GM21423 (cell line): Measurements from ENCODE around the gene RBM4.

Source experiments
- ATAC-seq: cut with Tn5 transposase; IDR thresholded peaks from one replicate; pipeline ENCODE4 v1.9.1; 2021; ENCODE audit warnings: mild to moderate bottlenecking, moderate library complexity; ENCODE audit not compliant: unreplicated experiment

RBM4 gene

DNA sequence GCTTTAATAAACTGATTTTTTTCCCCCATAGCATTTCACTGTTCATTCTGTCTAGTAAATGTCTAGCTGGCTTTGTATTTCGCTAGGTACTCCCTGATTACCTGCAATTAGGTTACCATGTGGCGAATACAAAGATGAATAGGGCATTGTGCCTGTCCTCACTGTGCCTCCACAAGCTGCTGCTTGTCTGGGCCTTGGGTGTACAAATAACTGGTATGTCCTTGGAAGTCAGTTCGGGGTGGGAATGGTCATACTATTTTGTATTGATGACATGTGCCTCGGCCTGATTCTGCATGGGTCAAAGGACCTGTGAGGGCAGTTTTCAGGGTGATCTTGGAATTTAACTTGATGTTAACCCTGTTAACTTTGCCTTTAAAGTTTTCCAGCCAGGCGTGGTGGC is 11.4 kb downstream of the RBM4 start:
- no peak for ATAC-seq

DNA sequence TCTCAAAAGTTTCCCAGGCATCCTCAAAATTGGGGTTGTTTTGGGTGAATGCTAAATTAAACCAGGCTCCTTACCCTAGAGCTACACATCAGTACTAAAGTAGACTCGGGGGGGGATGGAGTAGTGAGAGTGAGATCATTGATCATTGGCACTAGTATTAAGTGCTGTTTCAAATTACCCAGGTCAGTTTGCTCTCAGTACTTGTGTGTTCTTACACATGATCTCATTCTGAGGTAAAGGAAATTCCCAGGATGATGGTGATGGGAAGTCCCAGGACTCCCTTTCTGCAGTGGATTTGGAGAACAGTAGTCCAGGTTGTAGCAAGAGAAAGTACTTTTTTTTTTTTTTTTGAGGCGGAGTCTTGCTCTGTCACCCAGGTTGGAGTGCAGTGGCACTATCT is 12.5 kb downstream of the RBM4 start:
- ATAC-seq = no peak

DNA sequence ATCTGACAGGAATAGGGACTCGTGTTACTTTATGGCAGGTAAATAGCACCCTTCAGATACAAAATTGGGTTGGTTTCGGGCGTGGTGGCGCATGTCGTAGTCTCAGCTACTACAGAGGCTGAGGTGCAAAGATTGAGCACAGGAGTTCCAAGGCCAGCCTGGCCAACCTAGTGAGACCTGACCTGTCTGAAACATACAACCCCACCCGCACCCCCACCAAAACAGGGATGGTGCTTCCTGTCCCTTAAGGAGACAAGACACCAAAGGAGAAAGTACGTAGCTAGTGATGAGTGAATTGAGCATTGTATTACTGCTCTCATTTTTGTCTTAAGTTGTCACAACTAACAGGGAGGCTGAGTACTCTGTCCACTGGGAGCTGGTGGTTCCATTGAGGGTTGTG is 14.1 kb downstream of the RBM4 start:
- no peak for ATAC-seq

DNA sequence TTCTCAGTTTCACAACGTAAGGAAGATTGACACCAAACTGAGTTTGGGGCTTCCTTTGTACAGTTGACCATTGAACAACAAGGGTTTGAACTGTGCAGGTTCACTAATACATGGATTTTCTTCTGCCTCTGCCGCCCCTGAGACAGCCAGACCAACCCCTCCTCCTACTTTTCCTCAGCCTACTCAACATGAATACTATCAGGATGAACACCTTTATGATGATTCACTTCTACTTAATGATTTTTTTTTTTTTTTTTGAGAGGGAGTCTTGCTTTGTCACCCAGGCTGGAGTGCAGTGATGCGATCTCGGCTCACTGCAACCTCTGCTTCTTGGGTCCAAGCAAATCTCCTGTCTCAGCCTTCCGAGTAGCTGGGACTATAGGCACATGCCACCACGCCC is 14.6 kb downstream of the RBM4 start:
- no peak for ATAC-seq

DNA sequence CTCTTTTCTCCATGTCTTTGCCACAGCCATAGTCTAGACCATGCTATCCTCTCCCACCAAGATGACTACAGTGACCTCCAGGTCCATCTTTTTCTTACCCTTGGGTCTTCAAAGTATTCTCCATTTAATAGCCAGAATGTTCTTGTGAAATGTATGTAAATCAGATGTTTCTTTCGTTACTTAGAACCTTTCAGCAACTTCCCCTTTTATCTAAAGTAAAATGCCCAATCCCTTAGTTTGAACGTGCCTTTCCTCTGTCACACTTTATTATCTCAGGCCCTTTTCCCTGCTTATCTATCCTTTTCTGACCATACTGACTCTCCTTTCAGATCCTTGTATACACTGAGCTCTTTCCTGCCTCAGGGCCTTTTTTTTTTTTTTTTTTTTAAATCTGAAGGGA is 21.3 kb downstream of the RBM4 start:
- no peak for ATAC-seq

DNA sequence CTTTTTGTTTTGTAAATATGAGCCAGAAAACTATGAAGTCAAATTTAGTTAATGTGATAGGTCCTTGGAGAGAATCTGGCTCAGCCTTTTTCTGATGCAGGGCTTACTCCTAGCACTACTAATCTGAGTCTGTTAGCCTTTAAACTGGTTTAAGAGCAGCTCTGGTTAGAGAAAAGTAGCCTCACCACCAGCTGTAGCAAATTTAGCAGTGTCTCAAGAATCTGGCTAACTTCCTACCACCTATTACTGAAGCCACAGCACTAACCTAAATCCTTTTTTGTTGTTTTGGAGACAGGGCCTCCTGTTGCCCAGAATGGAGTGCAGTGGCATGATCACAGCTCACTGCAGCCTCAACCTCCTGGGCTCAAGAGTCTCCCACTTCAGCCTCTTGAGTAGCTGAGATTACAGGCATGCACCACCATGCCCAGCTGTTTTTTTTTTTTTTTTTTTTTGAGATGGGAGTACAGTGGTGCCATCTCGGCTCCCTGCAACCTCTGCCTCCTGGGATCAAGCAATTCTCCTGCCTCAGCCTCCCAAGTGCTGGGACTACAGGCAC is 25.3 kb downstream of the RBM4 start:
- ATAC-seq = no peak

DNA sequence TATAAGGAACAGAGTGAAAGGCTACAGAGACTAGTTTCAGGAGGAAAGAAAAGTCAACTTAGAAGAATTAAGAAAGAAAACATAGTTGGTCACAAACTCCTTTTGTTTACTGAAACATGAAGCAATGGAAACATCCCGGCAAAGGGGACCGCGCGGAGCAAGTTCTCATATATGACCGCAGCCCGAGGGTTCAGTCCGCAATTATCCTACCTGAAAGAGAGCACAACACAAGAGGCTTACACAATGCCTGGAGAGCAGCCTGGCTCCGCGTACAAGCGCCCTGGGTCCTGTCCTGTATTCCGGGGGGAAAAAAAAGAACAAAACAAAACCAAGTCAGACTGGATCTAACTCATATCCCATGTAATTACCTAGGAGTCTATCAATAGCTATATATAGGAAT is 26.9 kb downstream of the RBM4 start:
- ATAC-seq = no peak

DNA sequence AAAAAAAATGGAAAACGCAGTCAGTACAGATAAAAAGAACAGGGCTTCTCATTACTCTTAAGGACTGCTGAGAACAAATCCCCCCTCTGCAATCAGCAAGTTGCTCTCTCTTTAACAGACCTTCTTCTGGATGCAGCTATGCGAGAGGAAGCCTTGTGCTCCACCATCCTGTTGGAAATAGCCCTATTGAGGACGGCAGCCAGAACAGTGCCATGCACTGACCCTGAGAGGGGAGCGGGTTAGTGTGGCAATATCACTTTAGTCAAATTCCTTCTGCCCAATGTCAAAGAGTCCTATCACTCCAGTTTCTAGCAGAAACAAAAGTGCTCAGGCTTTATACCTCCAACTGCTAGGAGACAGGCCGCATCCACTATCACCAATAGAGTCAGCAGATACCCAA is 32.3 kb downstream of the RBM4 start:
- ATAC-seq = no peak

DNA sequence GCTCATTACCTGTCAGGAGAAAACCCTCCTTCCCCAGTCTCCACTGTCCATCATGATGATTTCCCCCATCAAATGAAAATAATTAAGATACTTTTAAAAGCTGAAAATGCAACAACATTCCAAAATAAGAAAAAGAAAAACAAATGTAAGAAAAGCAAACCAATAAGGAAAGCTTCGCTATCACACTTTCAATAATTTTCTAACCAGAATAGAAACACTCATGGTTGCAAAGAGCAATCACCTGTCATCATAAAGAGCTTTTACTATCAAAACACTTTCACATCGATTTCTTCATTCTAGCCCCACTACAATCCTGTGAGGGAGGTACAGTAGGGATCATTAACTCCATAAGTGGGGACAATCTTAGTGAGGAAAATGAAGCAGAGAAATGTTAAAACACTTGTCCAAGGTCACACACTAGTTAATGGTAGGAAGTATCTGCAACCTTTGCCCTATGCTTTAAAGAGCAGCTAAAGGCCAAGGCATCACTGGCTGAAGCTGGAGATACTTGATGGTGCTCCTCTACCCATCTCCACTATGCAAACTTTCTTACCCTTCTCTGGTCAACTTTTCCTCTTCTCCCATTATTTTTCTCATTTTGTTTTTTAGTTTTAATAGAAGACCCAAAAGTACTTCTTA is 36.6 kb downstream of the RBM4 start:
- ATAC-seq = no peak

DNA sequence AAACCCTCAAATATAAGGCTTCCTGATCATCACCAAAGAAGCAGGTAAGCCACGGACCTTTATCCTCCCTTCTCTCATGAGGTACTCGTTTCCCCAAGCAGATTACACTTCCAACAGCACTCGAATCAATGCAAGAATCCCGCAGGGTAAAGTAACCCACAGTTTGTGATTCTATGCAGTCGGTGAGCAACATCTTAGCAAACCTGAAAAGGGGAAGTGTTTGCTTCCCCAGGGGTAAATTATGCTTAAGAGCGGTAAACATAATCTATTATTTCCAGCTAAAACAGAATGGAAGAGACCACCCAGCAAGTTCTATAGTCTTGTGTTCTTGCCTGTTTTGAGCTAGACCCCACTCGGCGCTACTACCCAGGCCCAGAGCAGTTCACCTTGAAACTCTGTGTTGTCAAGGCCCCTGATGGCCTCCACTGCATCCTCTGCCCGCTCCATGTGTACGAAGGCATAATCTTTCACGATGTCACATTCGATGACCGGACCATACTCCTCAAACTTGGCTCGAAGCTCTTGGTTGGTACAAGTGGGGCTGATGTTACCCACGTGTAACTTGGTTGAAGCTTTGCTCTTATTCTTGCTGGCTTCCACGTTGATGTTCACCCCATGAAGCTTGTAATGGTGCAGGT is 37.9 kb downstream of the RBM4 start:
- ATAC-seq = no peak

DNA sequence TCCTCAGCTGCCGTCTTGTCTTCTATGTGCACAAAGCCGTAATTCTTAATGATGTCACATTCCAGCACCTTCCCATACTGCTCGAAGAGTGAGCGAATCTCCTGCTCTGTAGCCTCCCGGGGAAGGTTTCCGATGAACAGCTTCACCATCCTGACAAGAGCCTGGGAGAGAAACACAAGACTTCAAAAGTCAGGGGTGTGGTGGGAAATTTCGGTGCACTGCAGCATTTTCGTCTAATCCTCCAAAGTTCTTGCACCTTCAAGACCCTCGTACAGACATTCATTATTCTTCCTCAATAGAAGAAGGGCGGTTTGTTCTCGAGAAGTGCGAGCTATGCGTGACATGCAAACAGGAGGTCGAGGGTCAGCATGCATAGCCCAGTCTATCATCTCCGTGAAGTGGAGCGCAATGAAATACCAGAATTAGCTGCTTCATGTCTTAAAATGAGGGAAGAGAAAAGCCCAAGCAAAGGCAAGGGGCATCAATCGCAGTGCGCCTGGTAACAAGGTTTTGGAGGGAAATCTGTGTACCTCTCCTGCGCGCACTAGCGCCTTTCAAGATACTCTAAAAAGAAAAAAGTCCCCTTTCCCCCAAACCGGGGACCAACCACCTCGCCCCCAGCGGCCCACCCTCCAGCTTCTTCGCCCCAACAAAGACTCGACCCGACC is 38.6 kb downstream of the RBM4 start:
- no peak for ATAC-seq

DNA sequence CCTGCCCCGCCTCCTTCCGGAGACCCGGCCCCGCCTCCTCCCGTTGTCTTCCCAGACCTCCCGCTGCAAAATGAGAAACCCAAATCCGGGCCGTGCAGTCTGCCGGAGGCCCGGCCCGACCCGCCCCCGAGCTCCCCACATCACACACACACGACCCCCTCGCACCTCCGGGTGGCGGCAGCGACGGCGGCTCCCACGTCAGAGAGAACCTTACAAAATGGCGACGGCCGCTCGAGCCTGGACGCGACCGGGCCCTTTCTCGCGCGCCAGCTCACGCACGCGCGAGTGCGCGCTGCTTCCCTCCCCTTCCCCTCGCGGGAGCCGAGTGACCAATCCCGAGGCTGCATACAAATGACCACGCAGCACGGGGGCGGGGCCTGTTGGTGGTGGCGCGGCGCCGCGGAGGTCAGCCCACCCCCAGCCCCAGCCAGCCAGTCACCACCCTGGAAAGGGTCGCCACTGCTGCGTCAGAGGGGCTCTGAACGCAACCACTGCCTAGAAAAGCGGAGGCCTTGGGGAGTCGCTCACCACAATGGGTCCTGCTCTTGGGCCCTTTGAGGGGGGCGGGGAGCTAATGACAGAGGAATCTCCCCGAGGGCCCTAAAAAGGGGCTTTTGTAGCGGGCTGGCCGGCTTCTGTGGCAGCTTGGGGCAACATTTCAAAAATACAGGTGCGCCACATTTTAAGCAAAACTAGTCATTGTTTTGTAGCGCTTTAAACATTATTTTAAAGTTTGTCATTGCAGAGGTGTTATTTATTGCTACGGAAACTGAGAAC is 39.3 kb downstream of the RBM4 start, which contains the start of gene RBM4B:
RBM4B (minus strand) TSS at position 289 of the 777 bp plus-strand sequence. CDS start 808 bp downstream, outside the sequence.
- peak; percentile 81 for ATAC-seq

DNA sequence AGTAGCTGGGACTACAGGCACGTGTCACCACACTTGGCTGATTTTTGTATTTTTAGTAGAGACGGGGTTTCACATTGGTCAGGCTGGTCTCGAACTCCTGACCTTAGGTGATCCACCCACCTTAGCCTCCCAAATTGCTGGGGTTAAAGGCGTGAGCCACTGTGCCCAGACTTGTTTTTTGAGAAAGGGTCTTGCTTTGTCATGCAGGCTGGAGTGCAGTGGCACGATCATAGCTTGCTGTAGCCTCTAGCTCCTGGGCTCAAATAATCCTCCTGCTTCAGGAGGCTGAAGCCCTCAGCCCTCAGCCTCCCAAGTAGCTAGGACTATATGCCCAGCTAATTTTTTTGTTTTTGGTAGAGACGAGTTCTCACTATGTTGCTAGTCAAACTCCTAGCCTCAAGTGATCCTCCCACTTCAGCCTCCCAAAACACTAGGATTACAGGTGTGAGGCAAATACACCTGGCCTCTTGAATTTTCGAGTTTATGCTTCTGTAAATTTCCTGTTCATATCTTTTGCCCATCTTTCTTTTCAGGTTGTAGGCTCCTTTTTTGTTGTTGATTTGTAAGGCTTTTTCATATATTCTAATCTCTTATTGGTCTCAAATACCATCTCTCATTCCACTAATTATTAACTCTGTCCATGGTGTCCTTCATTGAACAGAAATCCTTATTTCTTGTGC is 42.6 kb downstream of the RBM4 start:
- ATAC-seq = no peak

DNA sequence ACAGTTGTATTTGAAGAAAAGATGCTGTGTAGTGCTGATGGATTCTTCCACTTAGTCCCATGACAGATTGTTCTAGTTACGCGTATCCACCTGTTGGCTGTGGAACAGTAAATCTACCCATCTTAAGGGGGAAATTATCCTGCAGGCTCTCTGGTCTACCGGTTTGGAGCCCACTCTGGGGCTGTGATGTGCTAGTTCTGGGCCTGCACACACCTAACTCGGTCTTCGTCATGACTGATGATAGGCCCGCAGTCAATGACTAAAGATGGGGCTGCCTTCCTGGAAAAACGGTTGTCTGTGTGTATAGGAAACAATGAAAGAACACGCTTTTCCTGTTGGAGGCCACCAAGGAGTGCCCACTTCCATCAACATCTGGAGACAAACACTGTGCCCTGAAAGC is 45.4 kb downstream of the RBM4 start:
- ATAC-seq = no peak

DNA sequence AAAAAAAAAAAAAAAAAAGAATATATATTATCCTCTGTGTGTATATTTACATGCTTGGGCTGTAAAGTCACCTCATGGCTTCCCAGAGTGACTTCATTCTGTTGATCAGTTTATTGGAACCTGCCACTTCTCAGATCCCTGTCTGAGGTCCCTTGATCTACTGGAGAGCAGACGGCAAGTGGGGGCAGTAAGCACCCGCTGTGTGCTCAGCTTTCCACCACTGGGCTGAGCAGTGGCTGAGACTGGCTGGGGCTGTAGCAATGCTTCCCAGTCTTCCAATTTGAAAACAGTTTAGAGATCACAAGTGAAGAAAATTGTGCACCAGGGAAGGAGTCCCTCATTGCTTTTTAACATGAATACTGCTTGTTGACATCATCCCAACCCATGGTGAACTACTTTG is 46.1 kb downstream of the RBM4 start:
- ATAC-seq = no peak

DNA sequence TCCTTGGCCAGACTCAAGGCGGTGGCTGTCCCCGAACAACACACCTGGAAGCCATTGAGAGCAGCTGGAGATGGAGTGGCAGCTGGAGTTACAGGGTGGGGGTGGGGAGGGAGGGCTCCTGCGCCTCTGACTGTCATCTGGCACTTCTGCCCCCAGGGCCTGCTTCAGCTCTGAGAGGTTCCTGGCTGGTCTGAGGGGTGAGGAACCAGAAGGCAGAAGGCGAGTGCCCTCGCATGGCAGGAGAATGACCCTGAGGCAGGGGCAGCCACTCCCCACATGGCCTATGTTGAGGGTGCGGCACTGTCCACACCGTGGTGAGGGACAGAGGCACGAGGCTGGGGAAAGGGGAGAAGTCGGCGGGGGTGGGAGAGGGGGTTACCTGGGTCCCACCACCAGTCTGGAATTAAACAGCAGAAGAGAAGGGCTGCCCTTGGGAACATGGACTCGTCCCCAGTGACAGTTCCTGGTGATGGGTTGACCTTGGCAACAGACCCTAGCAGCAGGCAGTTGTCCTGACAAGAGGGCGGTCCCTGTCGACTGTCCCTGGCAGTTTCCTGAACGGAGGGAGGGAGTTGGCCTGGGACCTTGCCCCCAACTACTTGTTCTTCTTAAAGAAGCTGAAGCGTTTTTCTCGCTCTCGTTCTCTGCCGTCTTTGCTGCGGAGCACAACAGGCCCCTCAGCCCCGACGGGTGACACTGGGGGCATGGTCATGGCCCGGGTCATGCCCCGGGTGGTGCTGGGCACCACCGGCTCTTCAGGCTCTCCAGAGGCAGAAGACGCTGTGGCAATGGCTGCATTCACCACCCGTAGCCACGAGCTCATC is 47.0 kb downstream of the RBM4 start:
- ATAC-seq = no peak

DNA sequence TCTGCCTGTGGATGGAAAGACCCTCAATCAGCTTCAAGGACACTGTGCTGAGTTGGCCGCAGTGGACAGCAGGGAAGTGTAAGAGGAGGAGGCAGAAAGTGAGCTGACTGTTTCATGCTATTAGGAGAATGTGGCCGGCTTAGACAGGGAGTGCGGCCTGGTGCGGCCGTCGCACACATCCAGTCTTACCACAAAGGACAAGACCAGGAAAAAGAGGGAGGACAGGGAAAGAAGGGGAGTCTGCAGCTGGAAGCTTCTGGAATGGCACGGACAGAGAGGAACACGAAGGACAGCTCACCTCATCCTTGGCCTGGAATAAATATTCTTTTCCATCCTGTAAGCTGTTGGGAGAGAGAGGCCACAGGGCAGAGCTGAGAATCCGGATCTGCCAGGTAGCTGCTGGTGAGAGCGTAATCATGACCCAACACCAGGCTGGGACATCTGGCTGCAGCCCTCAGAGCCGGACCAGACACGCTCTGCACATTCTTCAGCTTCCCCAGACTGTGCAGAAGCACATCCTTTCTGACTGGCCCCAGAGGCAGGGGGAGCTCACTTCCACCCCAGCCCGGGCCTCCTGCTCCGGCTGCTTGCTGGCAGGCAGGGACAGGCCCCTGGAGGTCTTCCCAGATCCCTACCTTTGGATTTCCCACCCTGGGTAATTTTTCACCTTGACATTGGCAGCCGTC is 47.7 kb downstream of the RBM4 start:
- ATAC-seq = no peak

DNA sequence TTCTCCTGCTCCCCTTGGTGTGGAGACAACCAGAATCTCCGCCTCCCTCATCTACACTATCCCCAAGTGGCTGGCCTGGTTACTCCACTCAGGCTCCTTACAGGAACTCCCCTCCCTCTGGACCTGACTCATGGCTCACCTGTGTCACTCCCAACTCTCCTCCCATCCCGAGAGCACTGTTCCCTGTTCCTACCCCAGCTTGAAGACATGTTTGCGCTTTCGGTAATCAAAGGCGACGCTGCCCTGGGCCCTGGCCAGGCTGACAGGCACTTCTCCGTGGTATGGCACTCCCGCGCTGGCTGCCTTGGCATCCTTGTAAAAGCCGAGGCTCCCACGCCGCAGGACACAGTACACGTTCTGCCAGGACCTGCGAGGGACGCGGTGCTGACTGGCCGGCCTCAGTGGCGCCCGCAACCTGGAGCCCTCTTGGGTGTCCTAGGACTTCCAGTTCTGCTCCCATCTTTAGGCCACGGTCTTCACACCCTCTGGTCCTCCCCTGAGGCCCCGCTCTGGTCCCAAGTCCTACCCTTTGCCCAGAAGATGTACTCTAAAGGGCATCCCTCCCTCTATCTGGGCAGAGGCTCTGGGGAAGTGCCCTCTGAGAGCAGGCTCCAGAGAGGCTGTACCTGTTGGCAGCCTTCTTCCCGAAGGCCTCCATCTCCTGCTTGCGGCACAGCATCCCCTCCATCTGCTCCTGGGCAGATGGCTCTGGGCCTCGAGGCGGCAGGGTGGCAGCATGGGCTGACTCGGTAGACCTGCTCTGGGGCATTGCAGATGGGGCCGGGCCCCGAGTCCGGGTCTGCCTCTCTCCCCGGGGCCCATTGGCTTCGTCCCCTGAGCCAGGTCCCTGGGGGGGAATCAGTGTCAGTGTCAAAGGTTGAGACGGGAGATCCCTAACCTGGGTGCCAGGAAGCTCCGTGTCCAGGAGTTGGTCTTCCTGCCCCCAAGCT is 48.6 kb downstream of the RBM4 start:
- ATAC-seq = no peak
